Left ventricle myocardium superior (tissue), 1 donor: ENCODE data around the gene FPGT. TPM values are rescaled to one million over a fixed set of nuclear protein-coding genes. Genes with fewer than 3 reads are reported as not detected.
A peak's percentile ranks its signal among the peaks of the same experiment; 100 is the strongest.
"Not testable (repeated sequence)": the region's sequence is repeated elsewhere in the genome, so short reads cannot be mapped to it uniquely, and the experiment has no call there.

Experiments
- ATAC-seq: fragments of 200-7000 bp; cut with Tn5 transposase; one replicate; pipeline ENCODE4 v1.9.1; 2020; ENCODE audit warnings: mild to moderate bottlenecking, moderate library complexity
- DNase-seq: peaks from one replicate; pipeline ENCODE4 v3.0.0-alpha.2; 2020
- intact Hi-C: fragments of 100-400 bp; cut with micrococcal nuclease; formaldehyde crosslinking; loops from one replicate; pipeline ENCODE4 v1.11.0; 2022
- total RNA-seq: library from RNA; stranded (reverse); fragmentation: NEBNext Ultra II Directional; extraction: Animal tissue kit (Norgen Biotek cat#: 25700); gene quantifications from one replicate; pipeline ENCODE4 v1.2.1, GENCODE V29; 2021
- donor health status: DM: no; HTN: yes; CAD: no; lungs with severe emphysema.

FPGT gene
- total RNA-seq, 1 donor from 2014 or later = 12.2 TPM

DNA sequence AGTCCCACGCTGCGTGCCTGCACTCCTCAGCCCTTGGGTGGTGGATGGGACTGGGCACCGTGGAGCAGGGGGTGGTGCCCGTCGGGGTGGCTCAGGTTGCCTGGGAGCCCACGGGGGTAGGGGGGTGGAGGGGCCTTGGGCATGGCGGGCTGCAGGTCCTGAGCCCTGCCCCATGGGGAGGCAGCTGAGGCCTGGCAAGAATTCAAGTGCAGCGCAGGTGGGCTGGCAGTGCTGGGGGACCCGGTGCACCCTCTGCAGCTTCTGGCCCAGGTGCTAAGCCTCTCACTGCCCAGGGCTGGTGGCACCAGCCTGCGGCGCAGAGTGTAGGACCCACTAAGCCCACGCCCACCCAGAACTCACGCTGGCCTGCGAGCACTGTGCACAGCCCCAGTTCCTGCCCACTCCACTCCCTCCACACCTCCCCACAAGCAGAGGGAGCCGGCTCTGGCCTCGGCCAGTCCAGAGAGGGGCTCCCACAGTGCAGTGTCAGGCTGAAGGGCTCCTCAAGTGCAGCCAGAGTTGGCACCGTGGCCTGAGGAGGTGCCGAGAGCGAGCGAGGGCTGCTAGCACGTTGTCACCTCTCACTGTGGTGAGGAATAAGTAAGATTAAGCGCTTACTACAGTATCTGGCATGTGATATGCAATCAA is 50.0 kb downstream of the FPGT start:
- ATAC-seq = peak; percentile 43
- DNase-seq = peak; percentile 52
- intact Hi-C loops = no loop called here

DNA sequence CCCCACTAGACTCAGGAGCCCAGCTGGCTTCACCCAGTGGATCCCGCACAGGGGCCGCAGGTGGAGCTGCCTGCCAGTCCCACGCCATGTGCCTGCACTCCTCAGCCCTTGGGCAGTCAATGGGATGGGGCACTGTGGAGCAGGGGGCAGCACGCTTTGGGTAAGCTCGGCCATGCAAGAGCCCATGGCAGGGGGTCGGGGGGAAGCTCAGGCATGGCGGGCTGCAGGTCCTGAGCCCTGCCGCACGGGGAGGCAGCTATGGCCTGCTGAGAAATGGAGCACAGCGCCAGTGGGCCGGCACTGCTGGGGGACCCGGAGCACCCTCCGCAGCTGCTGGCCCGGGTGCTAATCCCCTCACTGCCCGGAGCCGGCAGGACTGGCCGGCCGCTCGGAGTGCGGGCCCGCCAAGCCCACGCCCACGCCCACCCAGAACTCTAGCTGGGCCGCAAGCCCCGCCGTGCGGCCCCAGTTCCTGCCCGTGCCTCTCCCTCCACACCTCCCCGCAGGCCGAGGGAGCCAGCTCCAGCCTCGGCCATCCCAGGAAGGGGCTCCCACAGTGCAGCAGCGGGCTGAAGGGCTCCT is 55.3 kb downstream of the FPGT start:
- DNase-seq (peak; percentile 15), ATAC-seq (peak; percentile 12)
- intact Hi-C loops = not testable (repeated sequence)

Other genes with a start within 250 kb of the FPGT start
- 0.35 TPM for gene LRRIQ3, start 66 bp upstream of the FPGT start, total RNA-seq
- 93.4 TPM for gene TNNI3K, start 37.1 kb downstream of the FPGT start, total RNA-seq